Body of pancreas (tissue), 4 donors: ENCODE measurements around the gene SRRM1. TPM values are rescaled to one million over a fixed set of nuclear protein-coding genes. Genes with fewer than 3 reads are reported as not detected.

Experiments used
- ATAC-seq: fragments of 150-250 bp; one replicate; pipeline ENCODE4 v1.9.1; 2016
- DNase-seq, 4 donors: peaks; one replicate each; pipeline ENCODE4 v3.0.0-alpha.2; 2019
- H3K27ac ChIP-seq, 4 donors: fragments of 200-600 bp; sonication (generic); 1 replicate in 3 of 4; 2 replicates in 1 of 4; pipeline versions ENCODE4 v1.5.1 to v1.6.1; 2016 to 2019; ENCODE audit warnings: mild to moderate bottlenecking in 1 of 4, mixed read lengths in 1 of 4, moderate library complexity in 1 of 4
- H3K27me3 ChIP-seq, 2 donors: fragments of 200-600 bp; sonication (generic); one replicate each; pipeline ENCODE4 v1.6.0; 2016; ENCODE audit warnings: mild to moderate bottlenecking in 1 of 2
- H3K36me3 ChIP-seq, 2 donors: fragments of 200-600 bp; sonication (generic); replicated peaks in 1 of 2; 2 replicates each; pipeline ENCODE4 v1.5.1; 2016; ENCODE audit warnings: low read depth in 2 of 2; ENCODE audit not compliant: insufficient read depth in 1 of 2
- H3K4me1 ChIP-seq: fragments of 200-600 bp; sonication (generic); one replicate; pipeline ENCODE4 v1.6.0; 2016
- H3K4me3 ChIP-seq, 2 donors: fragments of 200-600 bp; sonication (generic); 1 replicate in 1 of 2; 2 replicates in 1 of 2; pipeline ENCODE4 v1.5.1; 2016 to 2019
- H3K9me3 ChIP-seq, 3 donors: fragments of 200-600 bp; sonication (generic); 1 replicate in 2 of 3; 2 replicates in 1 of 3; pipeline ENCODE4 v1.5.1; 2016
- CTCF ChIP-seq, 7 experiments: fragments of 450-650 bp in 4 of 7; fragments of 200-600 bp in 3 of 7; sonication (generic) in 3 of 7; IDR thresholded peaks; one replicate each; pipeline ENCODE4 v1.5.1; 2016 to 2019; ENCODE audit warnings: antibody characterized with exemption in 7 of 7
- POLR2A ChIP-seq, 3 donors: fragments of 450-650 bp; IDR thresholded peaks; one replicate each; pipeline ENCODE4 v1.6.1; 2016; ENCODE audit warnings: antibody characterized with exemption in 3 of 3, mild to moderate bottlenecking in 2 of 3
- WGBS, 2 donors: methylation state at CpG; one replicate each; pipeline ENCODE4 v1.1.5; 2017; 5-methylcytosine and 5-hydroxymethylcytosine counted together
- intact Hi-C: fragments of 100-400 bp; cut with DNase I; formaldehyde crosslinking; loops from one replicate; pipeline ENCODE4 v1.15.1; 2023
- total RNA-seq, 2 donors: library from RNA; depleted of rRNA; stranded (reverse); fragments of >200 nt; gene quantifications; one replicate each; pipeline ENCODE4 v1.1.0, GENCODE V29; 2016

Gene SRRM1
- total RNA-seq, 2 donors from 2014 or later = 97.2 to 108 TPM

DNA sequence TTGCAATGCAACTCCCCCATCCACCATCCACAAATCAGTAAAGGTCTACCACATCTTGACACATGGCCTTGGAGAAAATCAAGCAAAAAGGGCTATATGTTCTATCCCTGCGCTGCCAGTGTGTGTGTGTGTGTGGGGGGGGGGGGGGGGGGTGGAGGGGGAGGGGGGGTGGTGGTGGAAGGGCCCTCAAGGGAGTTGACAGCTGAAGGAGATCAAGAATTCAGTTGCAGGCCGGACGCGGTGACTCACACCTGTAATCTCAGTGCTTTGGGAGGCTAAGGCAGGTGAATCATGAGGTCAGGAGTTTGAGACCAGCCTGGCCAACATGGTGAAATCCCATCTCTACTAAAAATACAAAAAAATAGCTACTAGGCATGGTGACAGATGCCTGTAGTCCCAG lies 64.6 kb downstream of the SRRM1 start:
- peaks cover 18% of the 10 kb centered on the region for H3K4me1 ChIP-seq
- no peaks in the 10 kb centered on the region for H3K36me3 ChIP-seq
- TF ChIP-seq CTCF (IDR thresholded peaks at IDR 0.05) = no peak
- TF ChIP-seq POLR2A (IDR thresholded peaks at IDR 0.05) = no peak
- ATAC-seq (no peak), DNase-seq (no peak)
- H3K4me3 ChIP-seq = no peak overlapping the region
- no peak overlapping the region for H3K27ac ChIP-seq
- no peaks in the 10 kb centered on the region for H3K27me3 ChIP-seq
- no peaks in the 10 kb centered on the region for H3K9me3 ChIP-seq
- intact Hi-C loops = no loop called here
- 82 to 83% methylated on average over 3 to 4 of the region's 4 CpGs for WGBS, 2 donors

GRCh38 chr1:24708938-24709337 lies 65.8 kb downstream of the SRRM1 start:
- Histone ChIP-seq H3K36me3 (no peaks in the 10 kb centered on the region), H3K27ac (no peak overlapping the region), H3K27me3 (no peaks in the 10 kb centered on the region), H3K9me3 (no peaks in the 10 kb centered on the region), H3K4me3 (no peak overlapping the region), H3K4me1 (peaks cover 18% of the 10 kb centered on the region)
- ATAC-seq = no peak
- TF ChIP-seq POLR2A (IDR thresholded peaks at IDR 0.05) (no peak), CTCF (IDR thresholded peaks at IDR 0.05) (no peak)
- 84 to 90% methylated on average over 4 of the region's 4 CpGs for WGBS, 2 donors
- intact Hi-C loops = no loop called here
- DNase-seq = peak in 1 of 4 donors; percentile 44

- no peak for ATAC-seq
- no peak for DNase-seq
- Histone ChIP-seq H3K9me3 (no peaks in the 10 kb centered on the region), H3K4me3 (no peak overlapping the region), H3K36me3 (no peaks in the 10 kb centered on the region), H3K27ac (no peak overlapping the region), H3K4me1 (peaks cover 18% of the 10 kb centered on the region), H3K27me3 (no peaks in the 10 kb centered on the region)
- 74 to 81% methylated on average over 5 of the region's 5 CpGs for WGBS, 2 donors
- TF ChIP-seq POLR2A (IDR thresholded peaks at IDR 0.05) = no peak
- TF ChIP-seq CTCF (IDR thresholded peaks at IDR 0.05) = no peak
- intact Hi-C loops = no loop called here
Observed at GRCh38 chr1:24709791-24710441, 66.8 kb downstream of the SRRM1 start.

- Histone ChIP-seq H3K4me3 (no peak overlapping the region), H3K27me3 (no peaks in the 10 kb centered on the region), H3K4me1 (peaks cover 8% of the 10 kb centered on the region), H3K9me3 (no peaks in the 10 kb centered on the region), H3K36me3 (no peaks in the 10 kb centered on the region), H3K27ac (no peak overlapping the region)
- intact Hi-C loops = no loop called here
- WGBS, 2 donors = 41 to 51% methylated on average over 4 of the region's 4 CpGs
- TF ChIP-seq CTCF (IDR thresholded peaks at IDR 0.05) = no peak
- TF ChIP-seq POLR2A (IDR thresholded peaks at IDR 0.05) = no peak
- DNase-seq (no peak), ATAC-seq (no peak)
Observed at GRCh38 chr1:24711329-24711728, 68.2 kb downstream of the SRRM1 start.

GRCh38 chr1:24713176-24713575 lies 70.1 kb downstream of the SRRM1 start:
- Histone ChIP-seq H3K36me3 (no peaks in the 10 kb centered on the region), H3K4me3 (no peak overlapping the region), H3K9me3 (no peaks in the 10 kb centered on the region), H3K27ac (no peak overlapping the region), H3K4me1 (peaks cover 14% of the 10 kb centered on the region), H3K27me3 (no peaks in the 10 kb centered on the region)
- intact Hi-C loops = no loop called here
- 88 to 97% methylated on average over 3 to 4 of the region's 4 CpGs for WGBS, 2 donors
- no peak for DNase-seq
- ATAC-seq = no peak
- no peak for TF ChIP-seq POLR2A (IDR thresholded peaks at IDR 0.05)
- no peak for TF ChIP-seq CTCF (IDR thresholded peaks at IDR 0.05)
